HEK293 (cell line): ENCODE results near the gene AHCYL2.

Experiments
- FEZF1 ChIP-seq: fragments of 450-650 bp; formaldehyde crosslinking; IDR thresholded peaks from 2 replicates; pipeline ENCODE4 v1.5.1; 2016; ENCODE audit warnings: missing biosample characterization, missing genetic modification characterization
- REPIN1 ChIP-seq: fragments of 450-650 bp; formaldehyde crosslinking; IDR thresholded peaks from 2 replicates; pipeline ENCODE4 v1.5.1; 2017; ENCODE audit warnings: missing biosample characterization, missing genetic modification characterization, low read depth
- ZBTB1 ChIP-seq: fragments of 450-650 bp; formaldehyde crosslinking; IDR thresholded peaks from 2 replicates; pipeline ENCODE4 v1.5.1; 2016; ENCODE audit warnings: missing biosample characterization, missing genetic modification characterization
- ZNF324 ChIP-seq: fragments of 450-650 bp; formaldehyde crosslinking; IDR thresholded peaks from 2 replicates; pipeline ENCODE4 v1.5.1; 2016; ENCODE audit warnings: missing biosample characterization, missing genetic modification characterization
- ZNF548 ChIP-seq: fragments of 450-650 bp; formaldehyde crosslinking; IDR thresholded peaks from 2 replicates; pipeline ENCODE4 v1.5.1; 2016; ENCODE audit warnings: missing biosample characterization, missing genetic modification characterization
- TF ChIP-seq, protein P1 (sequence below): fragments of 450-650 bp; formaldehyde crosslinking; IDR thresholded peaks from 2 replicates; pipeline ENCODE4 v1.5.1; 2016; ENCODE audit warnings: missing biosample characterization, missing genetic modification characterization
- TF ChIP-seq, protein P2 (sequence below): fragments of 450-650 bp; formaldehyde crosslinking; IDR thresholded peaks from 2 replicates; pipeline ENCODE4 v1.5.1; 2016; ENCODE audit warnings: missing biosample characterization, missing genetic modification characterization

DNA sequence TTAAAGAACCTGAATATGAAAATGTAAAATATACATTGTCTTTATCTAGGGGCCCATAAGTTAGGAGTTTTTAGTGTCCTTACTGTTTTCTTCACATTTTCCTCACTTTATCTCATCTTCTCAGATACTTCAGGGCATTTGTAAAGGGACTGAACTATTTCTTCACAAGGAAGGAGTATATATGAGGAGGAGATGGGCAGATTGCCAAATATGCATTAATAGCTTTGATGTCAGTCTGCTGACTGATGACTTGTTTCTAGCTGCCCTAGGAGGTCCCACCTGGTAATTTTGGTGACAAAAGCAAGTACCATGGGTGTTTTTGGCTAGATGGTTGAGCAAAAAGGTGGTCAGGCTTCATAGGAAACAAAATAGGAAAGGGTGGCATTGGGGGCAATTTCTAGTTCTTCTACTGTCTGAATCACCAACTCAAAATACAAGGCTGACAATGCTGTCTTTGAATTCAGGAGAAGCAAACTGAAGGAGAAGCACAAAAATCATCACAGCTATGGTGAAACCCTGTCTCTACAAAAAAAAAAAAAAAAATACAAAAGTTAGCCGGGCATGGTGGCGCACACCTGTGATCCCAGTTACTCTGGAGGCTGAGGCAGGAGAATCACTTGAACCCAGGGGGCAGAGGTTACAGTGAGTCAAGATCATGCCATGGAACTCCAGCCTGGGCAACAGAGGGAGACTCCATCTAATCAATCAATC lies 199.0 kb downstream of the AHCYL2 start:
- TF ChIP-seq REPIN1 (tag by site-specific recombination) (no peak), ZNF324 (no peak), ZBTB1 (no peak), ZNF548 (tag by site-specific recombination) (no peak), FEZF1 (no peak)
- TF ChIP-seq, protein P1, sequence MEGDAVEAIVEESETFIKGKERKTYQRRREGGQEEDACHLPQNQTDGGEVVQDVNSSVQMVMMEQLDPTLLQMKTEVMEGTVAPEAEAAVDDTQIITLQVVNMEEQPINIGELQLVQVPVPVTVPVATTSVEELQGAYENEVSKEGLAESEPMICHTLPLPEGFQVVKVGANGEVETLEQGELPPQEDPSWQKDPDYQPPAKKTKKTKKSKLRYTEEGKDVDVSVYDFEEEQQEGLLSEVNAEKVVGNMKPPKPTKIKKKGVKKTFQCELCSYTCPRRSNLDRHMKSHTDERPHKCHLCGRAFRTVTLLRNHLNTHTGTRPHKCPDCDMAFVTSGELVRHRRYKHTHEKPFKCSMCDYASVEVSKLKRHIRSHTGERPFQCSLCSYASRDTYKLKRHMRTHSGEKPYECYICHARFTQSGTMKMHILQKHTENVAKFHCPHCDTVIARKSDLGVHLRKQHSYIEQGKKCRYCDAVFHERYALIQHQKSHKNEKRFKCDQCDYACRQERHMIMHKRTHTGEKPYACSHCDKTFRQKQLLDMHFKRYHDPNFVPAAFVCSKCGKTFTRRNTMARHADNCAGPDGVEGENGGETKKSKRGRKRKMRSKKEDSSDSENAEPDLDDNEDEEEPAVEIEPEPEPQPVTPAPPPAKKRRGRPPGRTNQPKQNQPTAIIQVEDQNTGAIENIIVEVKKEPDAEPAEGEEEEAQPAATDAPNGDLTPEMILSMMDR (tag by site-specific recombination), result no peak
- TF ChIP-seq, protein P2, sequence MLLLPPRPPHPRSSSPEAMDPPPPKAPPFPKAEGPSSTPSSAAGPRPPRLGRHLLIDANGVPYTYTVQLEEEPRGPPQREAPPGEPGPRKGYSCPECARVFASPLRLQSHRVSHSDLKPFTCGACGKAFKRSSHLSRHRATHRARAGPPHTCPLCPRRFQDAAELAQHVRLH (tag by site-specific recombination), result no peak
